GM18520 (cell line): ENCODE measurements around the gene COQ3.

Source experiments
- ATAC-seq: cut with Tn5 transposase; IDR thresholded peaks from one replicate; pipeline ENCODE4 v1.9.1; 2021; ENCODE audit not compliant: unreplicated experiment

The COQ3 gene

GRCh38 chr6:99393698-99394531 lies at the start of gene COQ3:
Gene COQ3, minus strand, starts transcription at chr6:99394195. Its CDS starts 16 bp downstream, at chr6:99394179.
- ATAC-seq, result peak; percentile 61

- ATAC-seq, result peak; percentile 61
These were observed 40.9 kb upstream of the COQ3 start for GRCh38 chr6:99434702-99435530.

- ATAC-seq, result no peak
These were observed 38.9 kb upstream of the COQ3 start for GRCh38 chr6:99432877-99433276.

- ATAC-seq, result no peak
These were observed 37.9 kb upstream of the COQ3 start for GRCh38 chr6:99431901-99432300.

- no peak for ATAC-seq
These were observed 34.0 kb upstream of the COQ3 start for GRCh38 chr6:99427988-99428387.

- no peak for ATAC-seq
These were observed 32.4 kb upstream of the COQ3 start for GRCh38 chr6:99426451-99426757.

GRCh38 chr6:99425647-99426450 lies 31.9 kb upstream of the COQ3 start:
- ATAC-seq, result peak; percentile 27

- peak; percentile 70 for ATAC-seq
These were observed 31.0 kb upstream of the COQ3 start, which contains the start of gene PNISR for GRCh38 chr6:99424761-99425646. Gene PNISR, minus strand, starts transcription at chr6:99425308. Its CDS starts 10,649 bp downstream, at chr6:99414659.

- ATAC-seq, result no peak
These were observed 30.0 kb upstream of the COQ3 start for GRCh38 chr6:99424022-99424421.

GRCh38 chr6:99422912-99423311 lies 28.9 kb upstream of the COQ3 start:
- no peak for ATAC-seq

GRCh38 chr6:99416892-99417767 lies 23.1 kb upstream of the COQ3 start:
- peak; percentile 86 for ATAC-seq

GRCh38 chr6:99416226-99416625 lies 22.2 kb upstream of the COQ3 start:
- no peak for ATAC-seq

- no peak for ATAC-seq
These were observed 21.5 kb upstream of the COQ3 start for GRCh38 chr6:99415446-99415845.

GRCh38 chr6:99412065-99412464 lies 18.1 kb upstream of the COQ3 start:
- ATAC-seq, result no peak

GRCh38 chr6:99409672-99410071 lies 15.7 kb upstream of the COQ3 start:
- no peak for ATAC-seq

- ATAC-seq, result no peak
These were observed 13.1 kb upstream of the COQ3 start for GRCh38 chr6:99407076-99407475.

- no peak for ATAC-seq
These were observed 8.5 kb upstream of the COQ3 start for GRCh38 chr6:99402448-99402847.

- ATAC-seq, result no peak
These were observed 3.3 kb upstream of the COQ3 start for GRCh38 chr6:99397287-99397686.

- peak; percentile 5 for ATAC-seq
These were observed 663 bp downstream of the COQ3 start for GRCh38 chr6:99393366-99393697.
